HCT116 (cell line): ENCODE data around the gene CHSY1.

Experiments
- CEBPB ChIP-seq: IDR thresholded peaks from 2 replicates; pipeline ENCODE4 v1.6.1; 2012; ENCODE audit warnings: low read depth
- EZH2 ChIP-seq: fragments of 200-600 bp; sonication (generic); IDR thresholded peaks from 2 replicates; pipeline ENCODE4 v1.6.1; 2017; ENCODE audit warnings: antibody characterized with exemption, mixed run types
- POLR2AphosphoS5 ChIP-seq: IDR thresholded peaks from 2 replicates; pipeline ENCODE4 v1.6.1; 2011; ENCODE audit warnings: mild to moderate bottlenecking, low read depth, low read length, moderate library complexity
- SP1 ChIP-seq: IDR thresholded peaks from 2 replicates; pipeline ENCODE4 v1.6.1; 2012; ENCODE audit warnings: low read depth
- YY1 ChIP-seq: IDR thresholded peaks from 2 replicates; pipeline ENCODE4 v1.6.1; 2011; ENCODE audit warnings: low read length, low read depth, moderate library complexity, mild to moderate bottlenecking; ENCODE audit not compliant: insufficient replicate concordance; ENCODE audit errors: extremely low read depth
- TF ChIP-seq, protein P1 (sequence below), 3 experiments: fragments of 200-600 bp in 1 of 3; sonication (generic) in 1 of 3; IDR thresholded peaks in 2 of 3; conservative IDR thresholded peaks in 1 of 3; 2 replicates each; pipeline ENCODE4 v1.5.1; 2012 to 2017; ENCODE audit warnings: low read depth in 2 of 3, low read length in 2 of 3, antibody characterized with exemption in 1 of 3, borderline replicate concordance in 1 of 3, control low read depth in 1 of 3, mild to moderate bottlenecking in 1 of 3, mixed read lengths in 1 of 3, mixed run types in 1 of 3, moderate library complexity in 1 of 3; ENCODE audit not compliant: insufficient read depth in 1 of 3
- TF ChIP-seq, protein P2 (sequence below): IDR thresholded peaks from 2 replicates; pipeline ENCODE4 v1.6.1; 2012

DNA sequence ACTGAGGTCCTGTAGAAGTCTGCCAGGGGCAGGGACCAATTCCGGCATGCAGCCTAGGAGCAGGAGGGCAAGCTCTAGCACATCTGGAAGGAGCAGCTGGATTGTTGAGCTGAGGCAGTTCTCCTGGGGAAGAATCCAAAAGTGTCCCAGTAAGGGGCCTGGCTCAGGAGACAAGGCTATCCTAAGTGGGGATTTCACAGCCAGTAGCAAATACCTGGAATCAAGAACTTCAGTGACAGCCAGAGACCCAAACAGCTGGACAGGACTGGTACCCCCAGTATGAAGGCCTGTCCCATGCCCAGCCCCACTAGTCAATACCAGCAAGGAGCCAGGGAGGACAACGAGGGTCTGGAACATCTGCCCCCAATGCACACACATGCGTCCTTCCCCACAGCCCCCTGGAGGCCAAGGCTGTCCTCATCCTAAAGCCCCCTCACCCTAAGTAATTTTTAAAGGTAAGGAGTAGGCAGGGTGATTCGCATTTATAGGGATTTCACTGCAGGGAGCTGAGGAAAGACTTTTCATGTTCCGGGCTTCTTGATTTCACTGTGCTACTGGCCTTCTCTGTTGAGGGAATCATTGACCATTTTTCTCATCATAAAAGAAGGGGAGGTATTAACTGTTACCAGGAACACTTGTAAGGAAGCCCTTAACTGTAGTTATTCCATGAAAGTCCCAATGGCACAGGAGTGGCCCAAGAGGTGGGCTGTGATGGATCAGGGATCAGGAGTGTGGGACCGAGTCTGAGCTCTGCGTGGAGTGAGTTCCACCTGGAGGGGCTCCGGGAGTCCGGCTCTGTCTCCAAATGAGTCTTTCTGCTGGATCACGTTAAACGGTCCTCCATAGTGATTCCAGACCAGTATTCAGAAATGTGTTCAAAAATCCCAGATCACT lies 2.6 kb upstream of the CHSY1 start:
- TF ChIP-seq, protein P1, sequence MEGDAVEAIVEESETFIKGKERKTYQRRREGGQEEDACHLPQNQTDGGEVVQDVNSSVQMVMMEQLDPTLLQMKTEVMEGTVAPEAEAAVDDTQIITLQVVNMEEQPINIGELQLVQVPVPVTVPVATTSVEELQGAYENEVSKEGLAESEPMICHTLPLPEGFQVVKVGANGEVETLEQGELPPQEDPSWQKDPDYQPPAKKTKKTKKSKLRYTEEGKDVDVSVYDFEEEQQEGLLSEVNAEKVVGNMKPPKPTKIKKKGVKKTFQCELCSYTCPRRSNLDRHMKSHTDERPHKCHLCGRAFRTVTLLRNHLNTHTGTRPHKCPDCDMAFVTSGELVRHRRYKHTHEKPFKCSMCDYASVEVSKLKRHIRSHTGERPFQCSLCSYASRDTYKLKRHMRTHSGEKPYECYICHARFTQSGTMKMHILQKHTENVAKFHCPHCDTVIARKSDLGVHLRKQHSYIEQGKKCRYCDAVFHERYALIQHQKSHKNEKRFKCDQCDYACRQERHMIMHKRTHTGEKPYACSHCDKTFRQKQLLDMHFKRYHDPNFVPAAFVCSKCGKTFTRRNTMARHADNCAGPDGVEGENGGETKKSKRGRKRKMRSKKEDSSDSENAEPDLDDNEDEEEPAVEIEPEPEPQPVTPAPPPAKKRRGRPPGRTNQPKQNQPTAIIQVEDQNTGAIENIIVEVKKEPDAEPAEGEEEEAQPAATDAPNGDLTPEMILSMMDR (IDR thresholded peaks at IDR 0.05 in 2 of 3, conservative IDR thresholded peaks at IDR 0.05 in 1 of 3; ENCODE audit: borderline replicate concordance in 1 of 3, insufficient read depth in 1 of 3, low read depth in 2 of 3, low read length in 2 of 3) = no peak
- no peak for TF ChIP-seq EZH2
- no peak for TF ChIP-seq SP1
- no peak for TF ChIP-seq POLR2AphosphoS5
- TF ChIP-seq YY1 = no peak
- TF ChIP-seq, protein P2, sequence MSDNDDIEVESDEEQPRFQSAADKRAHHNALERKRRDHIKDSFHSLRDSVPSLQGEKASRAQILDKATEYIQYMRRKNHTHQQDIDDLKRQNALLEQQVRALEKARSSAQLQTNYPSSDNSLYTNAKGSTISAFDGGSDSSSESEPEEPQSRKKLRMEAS = no peak
- TF ChIP-seq CEBPB = no peak
